ENCODE data around the gene CDC73. TPM values are rescaled to one million over a fixed set of nuclear protein-coding genes. Genes with fewer than 3 reads are reported as not detected.

CDC73 gene
- total and polyA plus RNA-seq, 10 donors = 6.5 to 76.7 (median 39.1) TPM

GRCh38 chr1:193213998-193214397 lies 92.2 kb downstream of the CDC73 start:
- Histone ChIP-seq H3K27me3 (replicated peaks in 1 of 7) (no peaks in the 10 kb centered on the region), H3K27ac (no peak overlapping the region), H3K36me3 (peaks cover 0 to 72% (median 16%) of the 10 kb centered on the region in 6 donors), H3K4me3 (no peak overlapping the region), H3K9me3 (no peaks in the 10 kb centered on the region), H3K4me1 (peaks cover 0 to 17% (median 2%) of the 10 kb centered on the region in 6 donors)
- TF ChIP-seq, protein P1, sequence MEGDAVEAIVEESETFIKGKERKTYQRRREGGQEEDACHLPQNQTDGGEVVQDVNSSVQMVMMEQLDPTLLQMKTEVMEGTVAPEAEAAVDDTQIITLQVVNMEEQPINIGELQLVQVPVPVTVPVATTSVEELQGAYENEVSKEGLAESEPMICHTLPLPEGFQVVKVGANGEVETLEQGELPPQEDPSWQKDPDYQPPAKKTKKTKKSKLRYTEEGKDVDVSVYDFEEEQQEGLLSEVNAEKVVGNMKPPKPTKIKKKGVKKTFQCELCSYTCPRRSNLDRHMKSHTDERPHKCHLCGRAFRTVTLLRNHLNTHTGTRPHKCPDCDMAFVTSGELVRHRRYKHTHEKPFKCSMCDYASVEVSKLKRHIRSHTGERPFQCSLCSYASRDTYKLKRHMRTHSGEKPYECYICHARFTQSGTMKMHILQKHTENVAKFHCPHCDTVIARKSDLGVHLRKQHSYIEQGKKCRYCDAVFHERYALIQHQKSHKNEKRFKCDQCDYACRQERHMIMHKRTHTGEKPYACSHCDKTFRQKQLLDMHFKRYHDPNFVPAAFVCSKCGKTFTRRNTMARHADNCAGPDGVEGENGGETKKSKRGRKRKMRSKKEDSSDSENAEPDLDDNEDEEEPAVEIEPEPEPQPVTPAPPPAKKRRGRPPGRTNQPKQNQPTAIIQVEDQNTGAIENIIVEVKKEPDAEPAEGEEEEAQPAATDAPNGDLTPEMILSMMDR (IDR thresholded peaks at IDR 0.05 in 8 of 11, conservative IDR thresholded peaks at IDR 0.05 in 3 of 11) = no peak
- TF ChIP-seq POLR2A (IDR thresholded peaks at IDR 0.05) (no peak), POLR2AphosphoS5 (IDR thresholded peaks at IDR 0.05) (no peak)
- whole genome bisulfite sequencing, 5 donors = 94 to 97% (median 96%) methylated on average over 4 of the region's 4 CpGs
- intact Hi-C loops (cut with DNase I; ENCODE audit: low total_unique reads) = no loop called here
- no peak for DNase-seq

GRCh38 chr1:193216920-193217319 lies 95.1 kb downstream of the CDC73 start:
- Histone ChIP-seq H3K36me3 (peaks cover 0 to 78% (median 16%) of the 10 kb centered on the region in 6 donors), H3K4me3 (no peak overlapping the region), H3K9me3 (no peaks in the 10 kb centered on the region), H3K4me1 (peaks cover 0 to 5% (median 0%) of the 10 kb centered on the region in 6 donors), H3K27me3 (replicated peaks in 1 of 7) (no peaks in the 10 kb centered on the region), H3K27ac (no peak overlapping the region)
- intact Hi-C loops (cut with DNase I; ENCODE audit: low total_unique reads) = no loop called here
- 66 to 86% (median 85%) methylated on average over 8 of the region's 8 CpGs for WGBS, 5 donors
- DNase-seq = no peak
- TF ChIP-seq POLR2AphosphoS5 (IDR thresholded peaks at IDR 0.05) (no peak), POLR2A (IDR thresholded peaks at IDR 0.05) (no peak)
- TF ChIP-seq, protein P1 (IDR thresholded peaks at IDR 0.05 in 8 of 11, conservative IDR thresholded peaks at IDR 0.05 in 3 of 11) = no peak

DNA sequence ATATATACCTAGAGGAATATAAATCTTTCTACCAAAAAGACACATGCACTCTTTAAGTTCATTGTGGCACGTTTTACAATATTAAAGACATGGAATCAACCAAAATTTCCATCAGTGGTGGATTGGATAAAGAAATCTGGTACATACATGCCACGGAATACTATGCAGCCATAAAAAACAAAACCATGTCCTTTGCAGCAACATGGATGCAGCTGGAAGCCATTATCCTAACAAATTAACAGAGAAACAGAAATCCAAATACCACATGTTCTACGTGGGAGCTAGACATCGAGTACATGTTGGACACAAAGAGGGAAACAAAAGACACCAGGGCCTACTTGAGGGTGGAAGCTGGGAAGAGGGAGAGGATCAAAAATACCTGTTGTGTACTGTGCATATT lies 97.6 kb downstream of the CDC73 start:
- 91 to 99% (median 97%) methylated on average over 4 of the region's 4 CpGs for WGBS, 5 donors
- Histone ChIP-seq H3K27ac (no peak overlapping the region), H3K36me3 (peaks cover 0 to 56% (median 16%) of the 10 kb centered on the region in 6 donors), H3K4me3 (no peak overlapping the region), H3K9me3 (no peaks in the 10 kb centered on the region), H3K4me1 (no peaks in the 10 kb centered on the region), H3K27me3 (replicated peaks in 1 of 7) (no peaks in the 10 kb centered on the region)
- TF ChIP-seq, protein P1 (IDR thresholded peaks at IDR 0.05 in 8 of 11, conservative IDR thresholded peaks at IDR 0.05 in 3 of 11) = no peak
- intact Hi-C loops (cut with DNase I; ENCODE audit: low total_unique reads) = no loop called here
- DNase-seq = no peak

DNA sequence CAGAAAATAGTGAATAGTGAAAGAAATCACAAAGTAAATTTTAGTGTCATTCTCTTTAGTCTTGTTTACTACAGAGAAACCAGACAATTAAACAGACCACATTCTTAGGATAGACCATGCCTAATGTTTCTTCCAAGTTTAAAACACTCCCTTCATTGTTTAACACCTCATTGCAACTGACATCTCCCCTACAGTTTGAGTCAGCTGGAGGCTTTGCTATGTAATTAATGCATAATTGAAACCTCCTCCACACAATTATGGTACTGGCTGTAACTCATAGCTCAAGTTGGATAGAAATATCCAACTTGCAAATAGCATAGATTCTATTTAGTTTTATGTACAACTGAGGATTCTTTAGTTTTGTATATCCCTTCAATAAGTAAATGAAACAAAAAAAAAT lies 99.8 kb downstream of the CDC73 start:
- Histone ChIP-seq H3K9me3 (no peaks in the 10 kb centered on the region), H3K27me3 (replicated peaks in 1 of 7) (no peaks in the 10 kb centered on the region), H3K27ac (no peak overlapping the region), H3K4me1 (no peaks in the 10 kb centered on the region), H3K4me3 (no peak overlapping the region), H3K36me3 (peaks cover 0 to 44% (median 9%) of the 10 kb centered on the region in 6 donors)
- no peak for DNase-seq
- TF ChIP-seq POLR2A (IDR thresholded peaks at IDR 0.05) = no peak
- no peak for TF ChIP-seq POLR2AphosphoS5 (IDR thresholded peaks at IDR 0.05)
- TF ChIP-seq, protein P1 (IDR thresholded peaks at IDR 0.05 in 8 of 11, conservative IDR thresholded peaks at IDR 0.05 in 3 of 11) = no peak
- intact Hi-C loops (cut with DNase I; ENCODE audit: low total_unique reads) = no loop called here

All from spleen (tissue), 11 donors.